CD1c-positive myeloid dendritic cell (primary cell): ENCODE results near the gene PCDHGB1.
A peak's percentile ranks its signal among the peaks of the same experiment; 100 is the strongest.
"Not testable (repeated sequence)": the region's sequence is repeated elsewhere in the genome, so short reads cannot be mapped to it uniquely, and the experiment has no call there.

ENCODE experiments used
- DNase-seq: peaks from one replicate; pipeline ENCODE4 v3.0.0-alpha.2; 2016; ENCODE audit errors: extremely low spot score

The PCDHGB1 gene

GRCh38 chr5:141383345-141383744, 33.4 kb downstream of the PCDHGB1 start:
- DNase-seq = no peak

- DNase-seq = no peak
Measured at GRCh38 chr5:141384471-141385267, 34.8 kb downstream of the PCDHGB1 start.

- peak; percentile 44 for DNase-seq
Measured at GRCh38 chr5:141387557-141388311, 37.8 kb downstream of the PCDHGB1 start, which contains the start of gene PCDHGB4. TSS of gene PCDHGB4 (plus strand) at chr5:141387698. CDS start at chr5:141387885, 187 bp downstream.

GRCh38 chr5:141388661-141389060, 38.8 kb downstream of the PCDHGB1 start:
- DNase-seq = no peak

- no peak for DNase-seq
Measured at GRCh38 chr5:141389153-141390042, 39.5 kb downstream of the PCDHGB1 start.

GRCh38 chr5:141392429-141393198, 42.7 kb downstream of the PCDHGB1 start, which contains the start of gene PCDHGA8:
TSS of gene PCDHGA8 (plus strand) at chr5:141392633. CDS start at chr5:141392814, 181 bp downstream.
- DNase-seq = no peak

GRCh38 chr5:141393267-141393666, 43.4 kb downstream of the PCDHGB1 start:
- no peak for DNase-seq

- DNase-seq = not testable (repeated sequence)
Measured at GRCh38 chr5:141394401-141395187, 44.7 kb downstream of the PCDHGB1 start.

GRCh38 chr5:141397756-141398551, 48.1 kb downstream of the PCDHGB1 start, which contains the start of gene PCDHGB5:
TSS of gene PCDHGB5 (plus strand) at chr5:141397947. CDS start at chr5:141398128, 181 bp downstream.
- DNase-seq = peak; percentile 62

- DNase-seq = no peak
Measured at GRCh38 chr5:141398608-141399007, 48.7 kb downstream of the PCDHGB1 start.

GRCh38 chr5:141399555-141400258, 49.8 kb downstream of the PCDHGB1 start:
- DNase-seq = no peak
